Psoas muscle (tissue), 8 donors: ENCODE data around the gene PRXL2C. TPM values are rescaled to one million over a fixed set of nuclear protein-coding genes. Genes with fewer than 3 reads are reported as not detected.
"Not testable (repeated sequence)": the region's sequence is repeated elsewhere in the genome, so short reads cannot be mapped to it uniquely, and the experiment has no call there.

Source experiments
- ATAC-seq, 4 donors: fragments of 200-7000 bp; cut with Tn5 transposase; one replicate each; pipeline ENCODE4 v1.9.1; 2020; ENCODE audit warnings: moderate library complexity in 3 of 4, mild to moderate bottlenecking in 2 of 4
- DNase-seq, 2 donors: peaks; one replicate each; pipeline ENCODE4 v3.0.0-alpha.2; 2020
- H3K27ac ChIP-seq: fragments of 200-600 bp; one replicate; pipeline ENCODE4 v1.8.0; 2022
- H3K27me3 ChIP-seq, 3 donors: fragments of 200-600 bp in 1 of 3; one replicate each; pipeline versions ENCODE4 v1.6.1 to v1.8.0; 2013 to 2022; ENCODE audit warnings: low read length in 2 of 3, mild to moderate bottlenecking in 2 of 3, moderate library complexity in 1 of 3; ENCODE audit not compliant: insufficient read depth in 3 of 3
- H3K36me3 ChIP-seq, 2 donors: fragments of 200-600 bp in 1 of 2; one replicate each; pipeline versions ENCODE4 v1.6.1 to v1.8.0; 2013 to 2022; ENCODE audit warnings: low read depth in 1 of 2, mild to moderate bottlenecking in 1 of 2, moderate library complexity in 1 of 2; ENCODE audit not compliant: insufficient read depth in 1 of 2
- H3K4me1 ChIP-seq: fragments of 200-600 bp; one replicate; pipeline ENCODE4 v1.8.0; 2022
- H3K4me3 ChIP-seq: fragments of 200-600 bp; one replicate; pipeline ENCODE4 v1.8.0; 2022; ENCODE audit warnings: mild to moderate bottlenecking
- H3K9me3 ChIP-seq: fragments of 200-600 bp; one replicate; pipeline ENCODE4 v1.8.0; 2022
- WGBS, 3 donors: extraction: QIAGEN DNeasy Blood & Tissue Kit; methylation state at CpG; one replicate each; pipeline versions ENCODE4 v1.1.6 to v1.1.7; 2013; 5-methylcytosine and 5-hydroxymethylcytosine counted together
- intact Hi-C, 2 donors: fragments of 100-400 bp; cut with DNase I; formaldehyde crosslinking; loops; one replicate each; pipeline versions ENCODE4 v1.11.0 to v1.14.2; 2022
- polyA plus RNA-seq, 3 donors: library from polyadenylated mRNA; stranded (reverse); fragments of 200-250 nt; gene quantifications; one replicate each; pipeline ENCODE4 v1.2.3, GENCODE V29; 2013
- total RNA-seq, 4 donors: library from RNA; stranded (reverse); fragmentation: NEBNext Ultra II Directional in 2 of 4; extraction: Animal tissue kit (Norgen Biotek cat#: 25700) in 2 of 4; gene quantifications; one replicate each; pipeline versions ENCODE4 v1.2.1 to v1.2.4, GENCODE V29; 2021 to 2023
- TF ChIP-seq, protein P1 (sequence below): fragments of 200-600 bp; IDR thresholded peaks from one replicate; pipeline ENCODE4 v1.8.0; 2022; ENCODE audit warnings: antibody characterized with exemption
- donor health status: healthy with polysubstance abuse.
- donor health status: DM: no; HTN: no; CAD: no; lungs with moderate emphysema.
- donor health status: Bipolar disorder and iron deficiency.
- donor health status: healthy.
- donor health status: DM: yes; HTN: yes; CAD: no.
- donor health status: DM: no; HTN: no; CAD: no.
- donor health status: DM: no; HTN: no; CAD: no.
- donor health status: DM: yes; HTN: yes; CAD: no.

Gene PRXL2C
- total and polyA plus RNA-seq, 7 donors: 6.2 to 31.3 (median 16.9) TPM

DNA sequence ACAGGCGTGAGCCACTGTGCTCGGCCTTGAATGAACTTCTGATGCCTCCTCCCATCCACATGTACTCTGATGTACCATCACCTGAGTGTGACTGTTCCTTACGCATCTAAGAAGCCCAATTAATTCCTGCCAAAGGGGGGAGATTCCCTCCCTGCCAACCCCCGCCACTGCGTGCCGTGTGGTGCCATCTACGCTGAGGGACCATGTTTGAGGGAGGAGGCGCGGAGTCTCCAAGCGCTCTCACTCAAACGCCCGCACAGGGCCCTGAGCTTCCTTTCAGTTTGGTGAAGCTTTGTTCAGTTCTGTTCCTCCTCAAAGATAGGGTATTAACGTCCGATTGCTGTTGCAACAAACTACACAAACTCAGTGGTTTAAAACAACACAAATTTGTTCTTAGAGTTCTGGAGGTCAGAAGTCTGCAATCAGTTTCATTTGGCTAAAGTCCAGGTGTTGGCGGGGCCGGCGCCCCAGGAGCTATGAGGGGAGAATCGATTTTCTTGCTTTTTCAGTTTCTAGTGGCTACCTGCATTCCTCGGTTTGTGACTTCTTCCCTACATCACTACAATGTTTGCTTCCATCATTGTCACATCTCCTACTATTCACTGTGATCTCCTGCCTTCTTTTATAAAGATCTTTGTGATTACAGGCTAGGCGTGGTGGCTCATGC lies 13.9 kb upstream of the PRXL2C start:
- Histone ChIP-seq H3K27ac (no peak overlapping the region), H3K27me3 (no peaks in the 10 kb centered on the region), H3K4me1 (no peaks in the 10 kb centered on the region), H3K36me3 (no peaks in the 10 kb centered on the region), H3K4me3 (no peak overlapping the region), H3K9me3 (no peaks in the 10 kb centered on the region)
- WGBS, 3 donors: 87 to 93% (median 88%) methylated on average over 20 of the region's 20 CpGs
- ATAC-seq: no peak
- DNase-seq: no peak
- intact Hi-C loops: loop anchor here (2.0 to 5.0 kb wide), 3 partner anchors 102 to 342 kb away; no protein-coding TSS in a partner anchor
- TF ChIP-seq, protein P1, sequence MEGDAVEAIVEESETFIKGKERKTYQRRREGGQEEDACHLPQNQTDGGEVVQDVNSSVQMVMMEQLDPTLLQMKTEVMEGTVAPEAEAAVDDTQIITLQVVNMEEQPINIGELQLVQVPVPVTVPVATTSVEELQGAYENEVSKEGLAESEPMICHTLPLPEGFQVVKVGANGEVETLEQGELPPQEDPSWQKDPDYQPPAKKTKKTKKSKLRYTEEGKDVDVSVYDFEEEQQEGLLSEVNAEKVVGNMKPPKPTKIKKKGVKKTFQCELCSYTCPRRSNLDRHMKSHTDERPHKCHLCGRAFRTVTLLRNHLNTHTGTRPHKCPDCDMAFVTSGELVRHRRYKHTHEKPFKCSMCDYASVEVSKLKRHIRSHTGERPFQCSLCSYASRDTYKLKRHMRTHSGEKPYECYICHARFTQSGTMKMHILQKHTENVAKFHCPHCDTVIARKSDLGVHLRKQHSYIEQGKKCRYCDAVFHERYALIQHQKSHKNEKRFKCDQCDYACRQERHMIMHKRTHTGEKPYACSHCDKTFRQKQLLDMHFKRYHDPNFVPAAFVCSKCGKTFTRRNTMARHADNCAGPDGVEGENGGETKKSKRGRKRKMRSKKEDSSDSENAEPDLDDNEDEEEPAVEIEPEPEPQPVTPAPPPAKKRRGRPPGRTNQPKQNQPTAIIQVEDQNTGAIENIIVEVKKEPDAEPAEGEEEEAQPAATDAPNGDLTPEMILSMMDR: no peak

DNA sequence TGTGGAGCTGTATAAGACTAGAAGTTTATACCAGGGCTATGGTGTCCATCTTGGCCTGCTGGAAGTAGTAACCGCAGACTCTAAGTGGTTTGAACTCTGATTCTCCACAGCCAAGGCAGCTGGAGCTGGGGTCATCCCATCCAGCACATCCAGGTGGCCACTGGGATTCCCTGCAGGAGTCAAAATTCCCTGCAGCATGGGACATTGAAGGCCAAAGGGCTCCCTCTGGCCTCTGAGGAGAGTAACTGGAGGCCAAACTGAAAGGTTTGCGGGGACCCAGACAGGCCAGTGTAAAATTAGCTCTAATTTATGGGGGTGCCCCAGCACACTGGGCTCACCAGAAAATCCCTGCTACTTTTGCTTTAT lies 12.2 kb upstream of the PRXL2C start:
- Histone ChIP-seq H3K4me3 (no peak overlapping the region), H3K36me3 (no peaks in the 10 kb centered on the region), H3K27ac (no peak overlapping the region), H3K27me3 (no peaks in the 10 kb centered on the region), H3K4me1 (no peaks in the 10 kb centered on the region), H3K9me3 (no peaks in the 10 kb centered on the region)
- intact Hi-C loops: loop anchor here (2.0 to 5.0 kb wide), 3 partner anchors 100 to 340 kb away; no protein-coding TSS in a partner anchor
- TF ChIP-seq, protein P1: no peak
- DNase-seq (no peak), ATAC-seq (no peak)
- 78 to 87% (median 78%) methylated on average over 2 of the region's 2 CpGs for WGBS, 3 donors

DNA sequence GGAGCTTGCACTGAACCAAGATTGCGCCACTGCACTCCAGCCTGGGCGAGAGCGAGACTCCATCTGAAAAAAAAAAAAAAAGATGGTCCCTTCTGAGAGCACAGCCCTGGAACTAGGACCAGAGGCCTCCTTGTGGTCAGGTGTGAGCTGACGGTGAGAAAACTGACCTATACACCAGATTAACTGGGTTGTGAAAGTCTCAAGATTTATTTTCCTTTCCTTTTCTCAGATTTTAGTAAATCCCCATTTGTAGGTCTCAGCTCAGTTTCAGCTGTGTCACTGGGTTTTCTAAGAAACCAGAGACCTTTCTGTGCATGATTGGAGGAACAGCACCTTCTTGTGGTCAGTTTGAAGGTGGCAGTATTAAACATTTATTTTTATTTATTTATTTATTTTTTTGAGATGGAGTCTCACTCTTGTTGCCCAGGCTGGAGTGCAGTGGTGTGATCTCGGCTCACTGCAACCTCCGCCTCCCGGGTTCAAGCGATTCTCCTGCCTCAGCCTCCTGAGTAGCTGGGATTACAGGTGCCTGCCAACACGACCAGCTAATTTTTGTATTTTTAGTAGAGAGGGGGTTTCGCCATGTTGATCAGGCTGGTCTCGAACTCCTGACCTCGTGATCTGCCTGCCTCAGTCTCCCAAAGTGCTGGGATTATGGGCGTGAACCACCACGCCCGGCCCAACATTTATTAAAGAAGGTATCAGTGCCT lies 11.7 kb upstream of the PRXL2C start:
- H3K27me3 ChIP-seq, DNase-seq, H3K9me3 ChIP-seq, H3K4me3 ChIP-seq, H3K27ac ChIP-seq, H3K4me1 ChIP-seq, H3K36me3 ChIP-seq: not testable (repeated sequence)
- TF ChIP-seq, protein P1: peak; percentile 80
- peak; percentile 75 to 96 (median 84) for ATAC-seq
- WGBS, 3 donors: 69 to 74% (median 69%) methylated on average over 15 of the region's 15 CpGs
- intact Hi-C loops: loop anchor here (2.0 to 5.0 kb wide), 3 partner anchors 100 to 340 kb away; no protein-coding TSS in a partner anchor

DNA sequence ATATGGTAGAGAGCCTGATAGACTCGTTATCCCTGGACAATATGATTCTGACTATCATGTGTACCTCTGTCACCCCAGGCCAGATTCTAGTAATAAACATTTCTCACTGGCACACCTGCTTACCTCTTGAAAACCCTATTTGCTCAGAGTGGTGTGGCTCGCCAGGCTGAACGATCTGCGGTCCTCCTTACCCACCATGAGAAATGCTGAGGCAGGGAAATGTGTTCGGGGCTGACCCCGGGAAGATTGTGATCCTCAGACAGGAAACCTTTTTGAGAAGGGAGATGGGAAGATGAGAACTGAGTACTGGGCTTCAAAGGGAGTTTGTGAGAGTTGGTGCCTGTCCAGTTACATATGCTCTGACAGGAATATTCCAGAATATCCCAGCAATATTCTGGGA lies 10.7 kb upstream of the PRXL2C start:
- 84 to 88% (median 86%) methylated on average over 6 of the region's 6 CpGs for WGBS, 3 donors
- H3K27ac ChIP-seq: no peak overlapping the region
- DNase-seq (no peak), ATAC-seq (no peak)
- no peaks in the 10 kb centered on the region for H3K36me3 ChIP-seq
- H3K9me3 ChIP-seq: no peaks in the 10 kb centered on the region
- H3K4me3 ChIP-seq: no peak overlapping the region
- no peaks in the 10 kb centered on the region for H3K27me3 ChIP-seq
- H3K4me1 ChIP-seq: no peaks in the 10 kb centered on the region
- TF ChIP-seq, protein P1: no peak
- intact Hi-C loops: loop anchor here (2.0 to 5.0 kb wide), 3 partner anchors 98 to 338 kb away; no protein-coding TSS in a partner anchor
